Measurements from ENCODE around the gene ZBTB49. TPM values are rescaled to one million over a fixed set of nuclear protein-coding genes. Genes with fewer than 3 reads are reported as not detected.

ZBTB49 gene
- total and polyA plus RNA-seq, 2 of the 13 experiments (the other 11 are each of a cell fraction or from before 2014, with no cell fraction given) = 3.3 to 4.3 TPM

DNA sequence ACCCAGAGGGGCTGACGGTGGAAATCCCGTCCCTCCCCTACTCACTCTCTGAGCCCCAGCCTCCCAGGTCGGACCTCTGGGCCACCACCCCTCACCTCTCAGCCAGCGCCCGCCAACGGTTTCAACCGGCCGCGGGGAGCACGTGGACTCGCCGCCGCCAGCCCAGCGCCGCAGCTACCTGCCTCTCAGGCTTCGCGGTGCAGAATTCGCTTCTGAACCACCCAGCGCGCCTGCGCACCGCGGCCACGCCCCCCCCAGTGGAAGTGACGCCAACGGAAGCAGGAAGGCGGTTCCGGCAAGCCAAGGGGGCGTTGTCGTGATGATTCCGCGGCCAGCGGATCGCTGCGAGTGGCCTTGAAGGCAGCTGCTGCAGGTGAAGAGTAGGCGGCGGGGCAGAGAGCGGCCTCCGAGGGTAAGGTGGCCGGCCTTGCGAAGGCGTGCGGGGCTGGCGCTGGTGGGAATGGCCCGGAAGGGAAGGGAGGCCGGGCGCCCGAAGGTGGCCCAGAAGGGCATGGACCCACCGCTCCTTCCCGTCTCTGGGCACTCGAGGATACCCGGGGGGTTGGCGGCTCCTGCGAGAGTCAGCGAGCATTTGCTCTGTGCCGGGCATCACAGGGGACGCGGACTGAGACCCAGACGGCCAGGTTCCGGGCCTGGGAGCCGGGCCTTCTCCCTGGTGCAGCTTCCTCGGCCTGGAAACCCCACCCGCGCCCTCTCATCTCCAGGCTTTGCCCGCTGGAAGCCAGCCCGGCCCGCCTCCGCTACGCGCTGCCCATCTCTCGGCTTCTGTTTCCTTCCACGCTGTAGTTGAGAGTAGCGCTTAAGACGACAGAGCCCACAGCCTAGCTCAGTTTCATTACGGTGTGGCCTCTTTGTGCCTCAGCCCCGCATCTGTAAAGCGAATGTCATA, at the start of gene ZBTB49, which contains the start of gene LYAR (continued):
- TF ChIP-seq, protein P1, sequence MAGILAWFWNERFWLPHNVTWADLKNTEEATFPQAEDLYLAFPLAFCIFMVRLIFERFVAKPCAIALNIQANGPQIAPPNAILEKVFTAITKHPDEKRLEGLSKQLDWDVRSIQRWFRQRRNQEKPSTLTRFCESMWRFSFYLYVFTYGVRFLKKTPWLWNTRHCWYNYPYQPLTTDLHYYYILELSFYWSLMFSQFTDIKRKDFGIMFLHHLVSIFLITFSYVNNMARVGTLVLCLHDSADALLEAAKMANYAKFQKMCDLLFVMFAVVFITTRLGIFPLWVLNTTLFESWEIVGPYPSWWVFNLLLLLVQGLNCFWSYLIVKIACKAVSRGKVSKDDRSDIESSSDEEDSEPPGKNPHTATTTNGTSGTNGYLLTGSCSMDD (CRISPR knock-in tag; IDR thresholded peaks at IDR 0.05) = no peak
- TF ChIP-seq ZNF761 (CRISPR knock-in tag; conservative IDR thresholded peaks at IDR 0.05) (peak; percentile 59; the same call in 1 of the 2 replicates), POLR2AphosphoS2 (IDR thresholded peaks at IDR 0.05; ENCODE audit: low read depth, low read length) (no peak), RFX3 (CRISPR knock-in tag; IDR thresholded peaks at IDR 0.05) (0 out of 2 replicates have a peak, but pooled peaks have one; percentile 20), PHF21A (CRISPR knock-in tag; IDR thresholded peaks at IDR 0.05) (no peak), ZNF841 (CRISPR knock-in tag; IDR thresholded peaks at IDR 0.05; ENCODE audit: borderline replicate concordance) (no peak), ZNF451 (CRISPR knock-in tag; IDR thresholded peaks at IDR 0.05) (peak; percentile 61; the same call in 1 of the 2 replicates), MBD4 (IDR thresholded peaks at IDR 0.05; ENCODE audit: borderline replicate concordance, low read length) (no peak), HNRNPLL (IDR thresholded peaks at IDR 0.05; ENCODE audit: low read depth, low read length, poor library complexity, severe bottlenecking) (peak; percentile 86), ZNF121 (CRISPR knock-in tag; IDR thresholded peaks at IDR 0.05) (no peak), ZNF577 (CRISPR knock-in tag; IDR thresholded peaks at IDR 0.05; ENCODE audit: borderline replicate concordance, low read depth) (no peak), NCOA5 (CRISPR knock-in tag; IDR thresholded peaks at IDR 0.05) (no peak), CBX1 (IDR thresholded peaks at IDR 0.05; ENCODE audit: low read depth) (no peak), ZNF547 (CRISPR knock-in tag; IDR thresholded peaks at IDR 0.05) (peak; percentile 88), TAF15 (IDR thresholded peaks at IDR 0.05; ENCODE audit: low read depth, low read length, poor library complexity, severe bottlenecking) (peak; percentile 18), ZNF354B (CRISPR knock-in tag; IDR thresholded peaks at IDR 0.05) (0 out of 2 replicates have a peak, but pooled peaks have one; percentile 35), NFKBIZ (CRISPR knock-in tag; IDR thresholded peaks at IDR 0.05) (no peak; the same call in 1 of the 2 replicates), REL (CRISPR knock-in tag; conservative IDR thresholded peaks at IDR 0.05) (peak; percentile 59; the same call in 1 of the 2 replicates), KDM4B (CRISPR knock-in tag; IDR thresholded peaks at IDR 0.05) (peak; percentile 12; the same call in 1 of the 2 replicates), NFIC (IDR thresholded peaks at IDR 0.05; ENCODE audit: low read length) (no peak), GATAD1 (CRISPR knock-in tag; IDR thresholded peaks at IDR 0.05) (peak; percentile 94), ZNF570 (CRISPR knock-in tag; IDR thresholded peaks at IDR 0.05; ENCODE audit: borderline replicate concordance) (no peak; the same call in 1 of the 2 replicates), MYNN (CRISPR knock-in tag; IDR thresholded peaks at IDR 0.05; ENCODE audit: low read depth) (0 out of 2 replicates have a peak, but pooled peaks have one; percentile 37), ADNP (CRISPR knock-in tag; IDR thresholded peaks at IDR 0.05) (no peak)
- TF ChIP-seq, protein P2, sequence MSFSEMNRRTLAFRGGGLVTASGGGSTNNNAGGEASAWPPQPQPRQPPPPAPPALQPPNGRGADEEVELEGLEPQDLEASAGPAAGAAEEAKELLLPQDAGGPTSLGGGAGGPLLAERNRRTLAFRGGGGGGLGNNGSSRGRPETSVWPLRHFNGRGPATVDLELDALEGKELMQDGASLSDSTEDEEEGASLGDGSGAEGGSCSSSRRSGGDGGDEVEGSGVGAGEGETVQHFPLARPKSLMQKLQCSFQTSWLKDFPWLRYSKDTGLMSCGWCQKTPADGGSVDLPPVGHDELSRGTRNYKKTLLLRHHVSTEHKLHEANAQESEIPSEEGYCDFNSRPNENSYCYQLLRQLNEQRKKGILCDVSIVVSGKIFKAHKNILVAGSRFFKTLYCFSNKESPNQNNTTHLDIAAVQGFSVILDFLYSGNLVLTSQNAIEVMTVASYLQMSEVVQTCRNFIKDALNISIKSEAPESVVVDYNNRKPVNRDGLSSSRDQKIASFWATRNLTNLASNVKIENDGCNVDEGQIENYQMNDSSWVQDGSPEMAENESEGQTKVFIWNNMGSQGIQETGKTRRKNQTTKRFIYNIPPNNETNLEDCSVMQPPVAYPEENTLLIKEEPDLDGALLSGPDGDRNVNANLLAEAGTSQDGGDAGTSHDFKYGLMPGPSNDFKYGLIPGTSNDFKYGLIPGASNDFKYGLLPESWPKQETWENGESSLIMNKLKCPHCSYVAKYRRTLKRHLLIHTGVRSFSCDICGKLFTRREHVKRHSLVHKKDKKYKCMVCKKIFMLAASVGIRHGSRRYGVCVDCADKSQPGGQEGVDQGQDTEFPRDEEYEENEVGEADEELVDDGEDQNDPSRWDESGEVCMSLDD (CRISPR knock-in tag; IDR thresholded peaks at IDR 0.05; ENCODE audit: borderline replicate concordance) = no peak
- TF ChIP-seq, protein P3, sequence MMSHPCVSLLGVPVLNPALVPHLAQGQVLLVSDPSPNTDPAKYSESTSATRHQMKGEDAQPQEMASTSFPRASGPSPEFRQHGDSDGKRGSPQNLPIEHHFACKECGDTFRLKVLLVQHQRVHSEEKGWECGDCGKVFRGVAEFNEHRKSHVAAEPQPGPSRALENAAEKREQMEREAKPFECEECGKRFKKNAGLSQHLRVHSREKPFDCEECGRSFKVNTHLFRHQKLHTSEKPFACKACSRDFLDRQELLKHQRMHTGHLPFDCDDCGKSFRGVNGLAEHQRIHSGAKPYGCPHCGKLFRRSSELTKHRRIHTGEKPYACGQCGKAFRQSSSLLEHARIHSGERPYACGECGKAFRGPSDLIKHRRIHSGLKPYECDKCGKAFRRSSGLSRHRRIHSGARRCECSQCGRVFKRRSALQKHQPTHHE (CRISPR knock-in tag; IDR thresholded peaks at IDR 0.05; ENCODE audit: borderline replicate concordance) = peak; percentile 48; the same call in 1 of the 2 replicates
